A673 (cell line): ENCODE measurements around the gene GNAT2. TPM values are rescaled to one million over a fixed set of nuclear protein-coding genes. Genes with fewer than 3 reads are reported as not detected.

Experiments
- BruUV-seq: library from RNA; stranded (reverse); fragments of 400-500 nt; replicated peaks from 2 replicates; lab custom pipeline; 2021; lab: Mats Ljungman, UMichigan
- CTCF ChIA-PET: fragments of 300-600 bp; sonication (Branson Sonifier 250); formaldehyde crosslinking; loops from one replicate; lab custom pipeline; 2022; ENCODE audit warnings: antibody characterized with exemption; lab: Charles Lee
- POLR2A ChIA-PET: fragments of 300-600 bp; sonication (Branson Sonifier 250); formaldehyde crosslinking; loops from one replicate; lab custom pipeline; 2022; ENCODE audit warnings: antibody characterized with exemption; ENCODE audit not compliant: low non-redundant PET; lab: Charles Lee
- DNase-seq: peaks from one replicate; pipeline ENCODE4 v3.0.0-alpha.2; 2015; ENCODE audit warnings: low spot score
- H3K27ac ChIP-seq: fragments of 200-600 bp; sonication (generic); 2 replicates; pipeline ENCODE4 v1.5.1; 2016; ENCODE audit warnings: mixed run types, low read depth, mild to moderate bottlenecking, mixed read lengths, antibody characterized with exemption, low read length; ENCODE audit not compliant: poor library complexity, severe bottlenecking
- H3K27me3 ChIP-seq: fragments of 200-600 bp; sonication (generic); replicated peaks from 2 replicates; pipeline ENCODE4 v1.6.1; 2017; ENCODE audit warnings: mixed run types, low read depth, mild to moderate bottlenecking, mixed read lengths, antibody characterized with exemption, low read length; ENCODE audit not compliant: insufficient read depth, poor library complexity
- H3K36me3 ChIP-seq: fragments of 200-600 bp; sonication (generic); 2 replicates; pipeline ENCODE4 v1.6.1; 2016; ENCODE audit warnings: mixed run types, mild to moderate bottlenecking, mixed read lengths, antibody characterized with exemption, low read length; ENCODE audit not compliant: insufficient read depth, poor library complexity, severe bottlenecking
- H3K4me1 ChIP-seq: fragments of 200-600 bp; sonication (generic); 2 replicates; pipeline ENCODE4 v1.6.1; 2017; ENCODE audit warnings: mixed run types, mild to moderate bottlenecking, mixed read lengths, antibody characterized with exemption, low read length; ENCODE audit not compliant: insufficient read depth, poor library complexity, severe bottlenecking
- H3K4me3 ChIP-seq: fragments of 200-600 bp; sonication (generic); 2 replicates; pipeline ENCODE4 v1.5.1; 2016; ENCODE audit warnings: low read depth, mixed run types, mild to moderate bottlenecking, mixed read lengths, low read length; ENCODE audit not compliant: poor library complexity, severe bottlenecking
- H3K9me3 ChIP-seq: fragments of 200-600 bp; sonication (generic); 2 replicates; pipeline ENCODE4 v1.6.1; 2016; ENCODE audit warnings: mixed run types, low read depth, mild to moderate bottlenecking, mixed read lengths, antibody characterized with exemption, low read length; ENCODE audit not compliant: poor library complexity, severe bottlenecking
- CTCF ChIP-seq: fragments of 300-800, 200-600 bp; sonication (generic); conservative IDR thresholded peaks from 2 replicates; pipeline ENCODE4 v1.5.1; 2017; ENCODE audit warnings: low read depth, mild to moderate bottlenecking, antibody characterized with exemption, low read length, moderate library complexity, mixed read lengths
- EZH2 ChIP-seq: fragments of 200-600 bp; sonication (generic); IDR thresholded peaks from 2 replicates; pipeline ENCODE4 v1.6.1; 2017; ENCODE audit warnings: borderline replicate concordance, low read depth, mild to moderate bottlenecking, mixed read lengths, antibody characterized with exemption, low read length; ENCODE audit not compliant: poor library complexity, severe bottlenecking
- intact Hi-C: fragments of 100-400 bp; cut with micrococcal nuclease; formaldehyde crosslinking; loops from one replicate; pipeline ENCODE4 v1.10.0; 2022; ENCODE audit not compliant: unreplicated experiment
- total RNA-seq: library from RNA; stranded (reverse); gene quantifications from 2 replicates; pipeline ENCODE4 v1.2.3, GENCODE V29; 2021

Gene GNAT2
- total RNA-seq, 1 experiment from 2014 or later = not detected

- TF ChIP-seq EZH2 = no peak
- TF ChIP-seq CTCF = peak; percentile 58; the same call in 1 of the 2 replicates
- Histone ChIP-seq H3K4me1 (peaks cover 51% of the 10 kb centered on the region), H3K36me3 (no peaks in the 10 kb centered on the region), H3K27me3 (no peaks in the 10 kb centered on the region), H3K9me3 (no peaks in the 10 kb centered on the region), H3K27ac (peak overlapping the region; percentile 84), H3K4me3 (no peak overlapping the region)
- ChIA-PET POLR2A (interaction anchor here (0.7 kb wide), 1 partner anchor 75 kb away, joined by 3 read pairs; no protein-coding TSS in a partner anchor), CTCF (interaction anchor here (0.6 to 4.7 kb wide), 6 partner anchors 9 to 163 kb away, joined by 3 to 35 read pairs (median 4); partner anchors contain the start of genes GNAI3 and GSTM1)
- DNase-seq = peak; percentile 58
- no TSS peak for BruUV-seq
- intact Hi-C loops = no loop called here
Measured at GRCh38 chr1:109649491-109649914, 30.1 kb upstream of the GNAT2 start.

- CTCF ChIA-PET = no interaction called here
- no peaks in the 10 kb centered on the region for H3K27me3 ChIP-seq
- BruUV-seq = no TSS peak
- POLR2A ChIA-PET = no interaction called here
- no peaks in the 10 kb centered on the region for H3K36me3 ChIP-seq
- intact Hi-C loops = loop anchor here (5.0 kb wide), 3 partner anchors 97 to 343 kb away; partner anchors contain the start of gene GNAI3
- no peak overlapping the region for H3K4me3 ChIP-seq
- H3K27ac ChIP-seq = no peak overlapping the region
- TF ChIP-seq CTCF (no peak), EZH2 (no peak)
- peaks cover 25% of the 10 kb centered on the region for H3K4me1 ChIP-seq
- no peak for DNase-seq
- no peaks in the 10 kb centered on the region for H3K9me3 ChIP-seq
Measured at GRCh38 chr1:109644670-109645069, 25.3 kb upstream of the GNAT2 start.

DNA sequence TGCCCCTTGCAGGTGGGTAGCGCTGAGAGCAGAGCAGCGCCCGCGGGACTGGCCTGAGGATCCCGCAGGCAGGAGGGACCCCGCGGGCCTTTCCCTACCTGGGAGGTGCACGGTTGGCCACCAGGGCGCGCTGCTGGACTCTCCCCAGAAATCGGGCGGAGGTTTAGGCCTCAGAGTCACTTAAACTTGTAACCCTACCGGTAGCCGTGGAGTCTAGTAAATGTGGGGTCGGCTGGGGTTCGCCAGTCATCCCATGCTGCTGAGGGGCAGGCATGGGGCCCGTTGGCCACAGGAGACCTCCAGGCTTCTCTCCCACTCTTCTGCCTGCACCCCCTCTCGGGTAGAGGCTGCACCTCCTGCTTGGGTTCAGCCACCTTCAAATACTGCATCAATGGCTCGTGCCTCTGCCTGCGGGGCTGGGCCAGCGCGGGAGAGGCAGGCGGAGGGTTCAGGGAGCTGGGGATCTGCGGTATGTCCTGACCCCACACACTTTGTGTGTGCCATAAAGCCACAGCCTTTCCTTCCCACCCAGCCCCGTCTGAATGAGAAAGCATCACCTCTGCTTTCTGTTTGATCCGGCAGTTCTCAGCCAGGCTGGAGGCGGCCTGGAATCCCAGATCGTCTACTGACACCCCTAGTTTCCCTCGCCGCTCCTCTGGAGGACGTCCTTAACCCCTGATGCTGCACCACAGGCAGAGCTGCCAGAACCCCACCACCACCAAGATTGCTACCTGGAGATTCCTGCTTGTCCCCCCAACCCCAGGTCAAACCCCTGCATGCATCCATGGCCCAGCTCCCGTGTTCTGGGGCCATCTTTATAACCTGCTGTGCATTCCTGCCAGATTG lies 24.2 kb upstream of the GNAT2 start:
- H3K4me1 ChIP-seq = peaks cover 14% of the 10 kb centered on the region
- H3K36me3 ChIP-seq = no peaks in the 10 kb centered on the region
- TF ChIP-seq EZH2 (no peak), CTCF (peak; percentile 94)
- H3K27me3 ChIP-seq = no peaks in the 10 kb centered on the region
- ChIA-PET CTCF (interaction anchor here (0.7 kb wide), 1 partner anchor 24 kb away, joined by 4 read pairs; the partner anchor contains the start of gene GSTM2), POLR2A (no interaction called here)
- H3K4me3 ChIP-seq = no peak overlapping the region
- intact Hi-C loops = loop anchor here (5.0 kb wide), 3 partner anchors 96 to 344 kb away; partner anchors contain the start of gene GNAI3
- DNase-seq = peak; percentile 85
- H3K9me3 ChIP-seq = no peaks in the 10 kb centered on the region
- no TSS peak for BruUV-seq
- H3K27ac ChIP-seq = peak overlapping the region; percentile 40
